Measurements from ENCODE around the gene IFFO2. TPM values are rescaled to one million over a fixed set of nuclear protein-coding genes. Genes with fewer than 3 reads are reported as not detected.

Gene IFFO2
- total and polyA plus RNA-seq, 2 donors (not counting 1 experiment from before 2014, with no cell fraction given): 16.8 to 19.2 TPM

DNA sequence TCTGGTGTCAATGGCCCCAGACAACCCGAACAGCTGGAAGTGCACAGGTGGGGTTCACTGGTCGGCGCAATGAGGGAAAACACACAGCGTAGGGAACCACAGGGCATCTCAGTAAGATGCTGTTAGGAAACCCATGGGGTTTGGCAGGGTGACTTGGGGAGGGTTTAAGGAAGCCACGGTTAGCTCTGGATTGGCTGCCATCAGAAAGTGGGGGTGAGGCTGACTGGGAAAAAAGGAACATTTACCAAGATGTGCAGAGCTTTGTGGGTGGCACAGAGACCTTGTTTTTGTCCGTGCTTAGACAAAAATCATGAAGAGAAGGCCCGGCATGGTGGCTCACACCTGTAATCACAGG lies 65.1 kb downstream of the IFFO2 start:
- no peak overlapping the region for H2AFZ ChIP-seq (ENCODE audit: insufficient read depth, low read depth, low read length, poor library complexity, severe bottlenecking)
- no peaks in the 10 kb centered on the region for H3K27me3 ChIP-seq (replicated peaks in 1 of 4; ENCODE audit: control extremely low read depth in 1 of 4, control insufficient read depth in 3 of 4, insufficient read depth in 4 of 4, low read length in 3 of 4)
- H3K9ac ChIP-seq (ENCODE audit: low read length): no peak overlapping the region
- peaks cover 0 to 5% of the 10 kb centered on the region in 2 experiments for H3K36me3 ChIP-seq (replicated peaks in 1 of 2; ENCODE audit: control extremely low read depth in 1 of 2, control insufficient read depth in 1 of 2, extremely low read depth in 1 of 2, insufficient read depth in 2 of 2, low read length in 1 of 2)
- TF ChIP-seq CTCF (IDR thresholded peaks at IDR 0.05): no peak
- CTCF ChIA-PET: interaction anchor here (0.8 to 1.5 kb wide), 4 partner anchors 16 to 82 kb away, joined by 3 to 7 read pairs (median 4); no protein-coding TSS in a partner anchor
- H3K27me3 Mint-ChIP-seq: no peaks in the 10 kb centered on the region
- no peak overlapping the region for H3K27ac ChIP-seq (ENCODE audit: low read length in 2 of 2)
- no peaks in the 10 kb centered on the region for H4K20me1 ChIP-seq (ENCODE audit: control insufficient read depth, insufficient read depth, low read length, poor library complexity, severe bottlenecking)
- no peak overlapping the region for H3K4me3 ChIP-seq (ENCODE audit: control extremely low read depth in 1 of 5, extremely low read depth in 1 of 5, insufficient read depth in 1 of 5, low read depth in 2 of 5, low read length in 4 of 5)
- H3K4me3 Mint-ChIP-seq: no peak overlapping the region
- H3K9me3 ChIP-seq (ENCODE audit: control extremely low read depth in 1 of 3, control insufficient read depth in 2 of 3, insufficient read depth in 1 of 3, low read length in 2 of 3): no peaks in the 10 kb centered on the region
- POLR2A ChIA-PET: no interaction called here
- no peak overlapping the region for H3K27ac Mint-ChIP-seq
- WGBS (ENCODE audit: insufficient coverage): 98% methylated on average over 7 of the region's 7 CpGs
- H3K4me1 ChIP-seq (ENCODE audit: control insufficient read depth in 2 of 2, insufficient read depth in 2 of 2, low read length in 2 of 2): no peaks in the 10 kb centered on the region
- no peaks in the 10 kb centered on the region for H3K9me3 Mint-ChIP-seq (ENCODE audit: insufficient read depth)
- no peaks in the 10 kb centered on the region for H3K4me1 Mint-ChIP-seq
- H3K79me2 ChIP-seq (ENCODE audit: control insufficient read depth, insufficient read depth, low read length): no peaks in the 10 kb centered on the region
- no peak overlapping the region for H3K4me2 ChIP-seq (replicated peaks; ENCODE audit: low read depth, low read length, poor library complexity, severe bottlenecking)
- ATAC-seq (ENCODE audit: low read depth) (no peak), DNase-seq (no peak)
- intact Hi-C loops (cut with micrococcal nuclease): no loop called here

DNA sequence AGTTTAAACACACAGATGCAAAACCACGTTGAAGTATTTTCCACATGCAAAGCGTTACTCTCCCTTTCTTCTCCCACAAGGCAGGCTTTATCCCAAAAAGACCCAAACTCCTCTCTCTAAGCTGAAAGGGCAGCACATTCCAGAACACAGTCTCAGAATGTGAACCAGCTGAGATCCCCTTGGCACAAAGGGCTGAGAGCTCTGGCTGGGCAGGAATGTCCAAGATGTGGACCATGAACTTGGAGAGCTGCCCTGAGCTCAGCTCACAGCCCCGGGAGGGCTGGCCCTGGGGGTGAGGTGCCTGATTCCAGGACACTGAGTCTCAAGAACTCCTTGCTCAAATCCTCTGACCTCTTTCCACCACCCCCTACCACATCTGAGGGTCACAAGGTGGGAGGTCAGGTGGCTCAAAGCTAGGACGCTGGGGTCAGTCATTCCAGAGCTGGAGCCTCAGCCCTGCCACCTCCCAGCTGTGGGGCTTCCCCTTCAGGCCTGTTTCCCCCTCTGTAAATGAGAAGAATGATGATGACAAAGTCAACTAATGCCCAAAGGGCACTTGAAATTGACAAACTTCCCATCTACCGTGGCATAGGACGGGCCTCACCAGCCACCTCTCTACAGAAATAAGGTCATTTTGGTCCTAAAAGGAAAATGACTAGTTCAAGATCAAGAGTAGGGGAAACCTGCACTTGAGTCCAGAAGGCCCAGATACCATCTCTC lies 65.6 kb downstream of the IFFO2 start:
- Histone ChIP-seq H3K4me2 (replicated peaks; ENCODE audit: low read depth, low read length, poor library complexity, severe bottlenecking) (no peak overlapping the region), H3K9me3 (ENCODE audit: control extremely low read depth in 1 of 3, control insufficient read depth in 2 of 3, insufficient read depth in 1 of 3, low read length in 2 of 3) (no peaks in the 10 kb centered on the region), H3K4me1 (ENCODE audit: control insufficient read depth in 2 of 2, insufficient read depth in 2 of 2, low read length in 2 of 2) (no peaks in the 10 kb centered on the region), H4K20me1 (ENCODE audit: control insufficient read depth, insufficient read depth, low read length, poor library complexity, severe bottlenecking) (no peaks in the 10 kb centered on the region), H3K27ac (ENCODE audit: low read length in 2 of 2) (no peak overlapping the region), H3K79me2 (ENCODE audit: control insufficient read depth, insufficient read depth, low read length) (no peaks in the 10 kb centered on the region), H2AFZ (ENCODE audit: insufficient read depth, low read depth, low read length, poor library complexity, severe bottlenecking) (no peak overlapping the region), H3K27me3 (replicated peaks in 1 of 4; ENCODE audit: control extremely low read depth in 1 of 4, control insufficient read depth in 3 of 4, insufficient read depth in 4 of 4, low read length in 3 of 4) (no peaks in the 10 kb centered on the region), H3K36me3 (replicated peaks in 1 of 2; ENCODE audit: control extremely low read depth in 1 of 2, control insufficient read depth in 1 of 2, extremely low read depth in 1 of 2, insufficient read depth in 2 of 2, low read length in 1 of 2) (peaks cover 0 to 5% of the 10 kb centered on the region in 2 experiments), H3K4me3 (ENCODE audit: control extremely low read depth in 1 of 5, extremely low read depth in 1 of 5, insufficient read depth in 1 of 5, low read depth in 2 of 5, low read length in 4 of 5) (no peak overlapping the region), H3K9ac (ENCODE audit: low read length) (no peak overlapping the region)
- Mint-ChIP-seq H3K27ac (no peak overlapping the region), H3K4me1 (no peaks in the 10 kb centered on the region), H3K4me3 (no peak overlapping the region), H3K9me3 (ENCODE audit: insufficient read depth) (no peaks in the 10 kb centered on the region), H3K27me3 (no peaks in the 10 kb centered on the region)
- ChIA-PET CTCF (interaction anchor here (0.8 to 1.5 kb wide), 4 partner anchors 16 to 82 kb away, joined by 3 to 7 read pairs (median 4); no protein-coding TSS in a partner anchor), POLR2A (no interaction called here)
- WGBS (ENCODE audit: insufficient coverage): 100% methylated on average over 4 of the region's 6 CpGs
- no peak for DNase-seq
- intact Hi-C loops (cut with micrococcal nuclease): no loop called here
- TF ChIP-seq EZH2 (IDR thresholded peaks at IDR 0.05; ENCODE audit: borderline replicate concordance, insufficient read depth, low read depth, low read length, poor library complexity, severe bottlenecking): no peak
- TF ChIP-seq CTCF (IDR thresholded peaks at IDR 0.05): no peak
- ATAC-seq (ENCODE audit: low read depth): no peak
